ENCODE measurements around the gene ZNRF3. TPM values are rescaled to one million over a fixed set of nuclear protein-coding genes. Genes with fewer than 3 reads are reported as not detected.

The ZNRF3 gene
- total RNA-seq, 1 donor from 2014 or later, result 4.1 TPM

DNA sequence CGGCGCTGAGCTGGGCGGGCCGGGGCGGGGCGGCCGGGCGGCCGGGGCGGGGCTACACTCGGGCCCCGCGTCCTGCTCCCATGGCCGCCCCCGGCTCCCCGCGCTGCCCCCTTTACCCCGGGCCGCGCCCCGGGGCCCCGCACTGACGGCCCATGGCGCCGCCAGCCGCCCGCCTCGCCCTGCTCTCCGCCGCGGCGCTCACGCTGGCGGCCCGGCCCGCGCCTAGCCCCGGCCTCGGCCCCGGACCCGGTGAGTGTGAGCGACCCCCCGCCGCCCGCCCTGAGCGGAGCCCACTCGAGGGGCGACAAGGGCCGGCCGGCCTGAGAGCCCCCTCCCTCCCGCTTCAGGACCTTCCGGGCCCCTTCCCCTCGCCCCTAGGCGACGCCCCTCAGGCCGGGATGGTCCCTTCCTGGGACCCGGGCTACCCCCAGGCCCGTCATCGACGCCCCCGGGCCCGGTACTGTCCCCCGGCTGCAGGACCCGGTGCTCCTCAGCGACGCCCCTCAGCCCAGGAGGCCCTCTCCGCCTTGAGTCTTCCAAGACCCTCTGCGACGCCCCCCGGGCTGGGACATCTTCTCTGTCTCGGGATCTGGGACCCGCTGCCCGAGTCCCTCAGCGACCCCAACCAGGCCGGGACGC is 189.7 kb downstream of the ZNRF3 start, which contains the start of gene KREMEN1:
KREMEN1 (plus strand) TSS at position 57 of the 639 bp plus-strand sequence; CDS start at position 153, 96 bp downstream.
- H4K20me1 ChIP-seq (ENCODE audit: low read depth), result peaks cover 17% of the 10 kb centered on the region
- Mint-ChIP-seq H3K4me1 (peaks cover 47% of the 10 kb centered on the region), H3K4me3 (peak within 1 kb of the TSS; percentile 88), H3K27ac (no peak within 1 kb of the TSS), H3K36me3 (no peaks in the 10 kb centered on the region), H3K9me3 (no peaks in the 10 kb centered on the region), H3K27me3 (ENCODE audit: insufficient read depth, low read depth) (peaks cover 14% of the 10 kb centered on the region)
- no peaks in the 10 kb centered on the region for H3K79me2 ChIP-seq (ENCODE audit: low read depth)
- peak within 1 kb of the TSS; percentile 46 for H3K4me3 ChIP-seq
- DNase-seq (ENCODE audit: low spot score), result peak; percentile 34
- H3F3A ChIP-seq (ENCODE audit: low read depth), result peaks cover 29% of the 10 kb centered on the region
- H3K9ac ChIP-seq, result no peak within 1 kb of the TSS
- H3K4me1 ChIP-seq, result no peaks in the 10 kb centered on the region
- TF ChIP-seq EZH2phosphoT487 (IDR thresholded peaks at IDR 0.05), result no peak
- no peak for TF ChIP-seq CTCF (IDR thresholded peaks at IDR 0.05)
- TF ChIP-seq EZH2 (IDR thresholded peaks at IDR 0.05), result no peak
- H3K9me3 ChIP-seq (ENCODE audit: low read depth), result no peaks in the 10 kb centered on the region
- H3K27ac ChIP-seq, result no peak within 1 kb of the TSS
- peak within 1 kb of the TSS; percentile 64 for H2AFZ ChIP-seq (replicated peaks)
- peaks cover 78% of the 10 kb centered on the region for H3K27me3 ChIP-seq
- peak within 1 kb of the TSS; percentile 91 for H3K4me2 ChIP-seq
- no peaks in the 10 kb centered on the region for H3K36me3 ChIP-seq

GRCh38 chr22:29073618-29074275 is 190.4 kb downstream of the ZNRF3 start:
- Histone ChIP-seq H3K4me3 (peak overlapping the region; percentile 46), H4K20me1 (ENCODE audit: low read depth) (peaks cover 17% of the 10 kb centered on the region), H3K9me3 (ENCODE audit: low read depth) (no peaks in the 10 kb centered on the region), H3F3A (ENCODE audit: low read depth) (peaks cover 29% of the 10 kb centered on the region), H3K27ac (no peak overlapping the region), H3K9ac (no peak overlapping the region), H3K27me3 (peaks cover 76% of the 10 kb centered on the region), H3K4me1 (no peaks in the 10 kb centered on the region), H2AFZ (replicated peaks) (peak overlapping the region; percentile 64), H3K79me2 (ENCODE audit: low read depth) (no peaks in the 10 kb centered on the region), H3K36me3 (no peaks in the 10 kb centered on the region), H3K4me2 (peak overlapping the region; percentile 91)
- Mint-ChIP-seq H3K4me1 (peaks cover 50% of the 10 kb centered on the region), H3K4me3 (peak overlapping the region; percentile 88), H3K36me3 (no peaks in the 10 kb centered on the region), H3K27me3 (ENCODE audit: insufficient read depth, low read depth) (peaks cover 14% of the 10 kb centered on the region), H3K9me3 (no peaks in the 10 kb centered on the region), H3K27ac (no peak overlapping the region)
- TF ChIP-seq EZH2phosphoT487 (IDR thresholded peaks at IDR 0.05) (peak; percentile 81), CTCF (IDR thresholded peaks at IDR 0.05) (no peak), EZH2 (IDR thresholded peaks at IDR 0.05) (peak; percentile 86)
- peak; percentile 83 for DNase-seq (ENCODE audit: low spot score)

DNA sequence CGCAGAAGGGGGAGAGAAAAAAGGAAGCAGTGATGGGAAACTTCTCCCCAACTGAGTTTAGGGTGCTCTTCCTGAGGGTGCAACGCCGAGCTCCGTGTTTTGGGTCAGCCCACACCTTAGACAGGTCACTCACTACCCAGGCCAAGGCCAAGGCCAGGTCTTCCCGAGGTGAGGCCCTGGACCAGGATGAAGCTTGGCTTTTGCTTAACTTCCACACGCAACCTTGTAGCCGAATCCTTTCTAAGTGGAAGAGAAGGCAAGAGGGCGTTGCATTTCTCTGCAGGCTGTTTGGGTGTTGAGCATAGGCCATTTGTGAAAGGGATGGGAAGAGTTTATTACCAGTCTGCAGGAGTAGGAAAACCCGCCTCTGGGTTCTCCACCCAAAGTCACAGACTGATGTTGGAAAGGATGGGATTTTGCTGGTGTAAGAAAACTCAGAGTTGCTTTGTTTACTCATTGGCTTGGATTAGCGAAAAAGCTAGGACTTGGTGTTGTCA is 191.0 kb downstream of the ZNRF3 start:
- Histone ChIP-seq H3K27ac (no peak overlapping the region), H3K9me3 (ENCODE audit: low read depth) (no peaks in the 10 kb centered on the region), H3K4me3 (peak overlapping the region; percentile 46), H3K79me2 (ENCODE audit: low read depth) (no peaks in the 10 kb centered on the region), H3K36me3 (no peaks in the 10 kb centered on the region), H2AFZ (replicated peaks) (peak overlapping the region; percentile 64), H4K20me1 (ENCODE audit: low read depth) (peaks cover 17% of the 10 kb centered on the region), H3K4me1 (no peaks in the 10 kb centered on the region), H3K9ac (no peak overlapping the region), H3K4me2 (peak overlapping the region; percentile 91), H3K27me3 (peaks cover 70% of the 10 kb centered on the region), H3F3A (ENCODE audit: low read depth) (peaks cover 29% of the 10 kb centered on the region)
- peak overlapping the region; percentile 88 for H3K4me3 Mint-ChIP-seq
- peaks cover 14% of the 10 kb centered on the region for H3K27me3 Mint-ChIP-seq (ENCODE audit: insufficient read depth, low read depth)
- TF ChIP-seq CTCF (IDR thresholded peaks at IDR 0.05), result no peak
- no peak for TF ChIP-seq EZH2phosphoT487 (IDR thresholded peaks at IDR 0.05)
- TF ChIP-seq EZH2 (IDR thresholded peaks at IDR 0.05), result no peak
- no peak for DNase-seq (ENCODE audit: low spot score)
- no peaks in the 10 kb centered on the region for H3K9me3 Mint-ChIP-seq
- H3K27ac Mint-ChIP-seq, result no peak overlapping the region
- H3K36me3 Mint-ChIP-seq, result no peaks in the 10 kb centered on the region
- peaks cover 52% of the 10 kb centered on the region for H3K4me1 Mint-ChIP-seq
